GM23248 (cell line): Measurements from ENCODE around the gene POMGNT1.

Source experiments
- EZH2 ChIP-seq: fragments of 200-600 bp; sonication (generic); IDR thresholded peaks from 2 replicates; pipeline ENCODE4 v1.6.1; 2018; ENCODE audit warnings: antibody characterized with exemption, mild to moderate bottlenecking; ENCODE audit not compliant: insufficient read depth, poor library complexity, severe bottlenecking
- EZH2phosphoT487 ChIP-seq: fragments of 200-600 bp; sonication (generic); IDR thresholded peaks from 2 replicates; pipeline ENCODE4 v1.6.1; 2018; ENCODE audit warnings: antibody characterized with exemption, moderate library complexity, mild to moderate bottlenecking, low read depth; ENCODE audit not compliant: insufficient read depth

DNA sequence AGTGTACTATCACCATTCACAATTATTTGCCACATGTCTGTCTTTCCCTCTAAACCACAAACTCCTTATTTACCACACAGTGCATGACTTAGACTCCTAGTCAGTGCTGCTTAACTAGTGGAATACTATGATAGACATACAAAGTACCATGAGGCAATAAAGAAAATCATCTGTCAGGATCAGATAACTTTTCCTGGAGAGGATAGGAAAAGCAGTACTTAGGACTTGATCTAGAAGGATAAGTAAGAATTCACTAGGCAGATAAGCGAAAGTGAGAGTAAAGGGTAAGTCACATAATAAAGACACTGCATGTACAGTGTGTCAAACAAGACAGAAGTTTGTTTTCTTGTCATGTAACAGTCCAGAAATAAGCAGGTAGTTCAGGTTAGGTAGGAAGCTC lies 44.5 kb downstream of the POMGNT1 start:
- TF ChIP-seq EZH2, result no peak
- TF ChIP-seq EZH2phosphoT487, result no peak
